T follicular helper cell (primary cell): Measurements from ENCODE around the gene YIPF7.

ENCODE experiments used
- DNase-seq: peaks from one replicate; pipeline ENCODE4 v3.0.0-alpha.2; 2020; ENCODE audit warnings: low read depth
- total RNA-seq, 2 experiments: gene quantifications; one replicate each; lab custom pipeline; 2026; lab: John Stamatoyannopoulos, UW

The YIPF7 gene
- 0.04 to 0.12 reads per million in 2 experiments for total RNA-seq

- DNase-seq, result no peak
Measured at GRCh38 chr4:44651425-44651824, at the start of gene YIPF7. Gene YIPF7 (minus strand): TSS chr4:44651625. CDS start chr4:44650100, 1,525 bp downstream.

GRCh38 chr4:44701037-44701436 lies 49.6 kb upstream of the YIPF7 start:
- DNase-seq, result no peak

GRCh38 chr4:44700427-44700826 lies 49.0 kb upstream of the YIPF7 start:
- no peak for DNase-seq

- no peak for DNase-seq
Measured at GRCh38 chr4:44684648-44685047, 33.2 kb upstream of the YIPF7 start.

GRCh38 chr4:44679060-44679459 lies 27.6 kb upstream of the YIPF7 start:
- no peak for DNase-seq

- peak; percentile 84 for DNase-seq
Measured at GRCh38 chr4:44678094-44679041, 26.9 kb upstream of the YIPF7 start, which contains the start of gene GUF1. Gene GUF1 (plus strand): TSS chr4:44678420. CDS start chr4:44678623, 203 bp downstream.

GRCh38 chr4:44675366-44675765 lies 23.9 kb upstream of the YIPF7 start:
- DNase-seq, result no peak

GRCh38 chr4:44674471-44674870 lies 23.0 kb upstream of the YIPF7 start:
- no peak for DNase-seq

GRCh38 chr4:44671636-44672035 lies 20.2 kb upstream of the YIPF7 start:
- no peak for DNase-seq

- DNase-seq, result no peak
Measured at GRCh38 chr4:44670506-44671199, 19.2 kb upstream of the YIPF7 start.

- no peak for DNase-seq
Measured at GRCh38 chr4:44668526-44668925, 17.1 kb upstream of the YIPF7 start.

GRCh38 chr4:44663539-44664263 lies 12.3 kb upstream of the YIPF7 start:
- DNase-seq, result no peak

GRCh38 chr4:44662623-44663005 lies 11.2 kb upstream of the YIPF7 start:
- no peak for DNase-seq

GRCh38 chr4:44661940-44662622 lies 10.7 kb upstream of the YIPF7 start:
- no peak for DNase-seq

- no peak for DNase-seq
Measured at GRCh38 chr4:44660396-44660795, 9.0 kb upstream of the YIPF7 start.

- no peak for DNase-seq
Measured at GRCh38 chr4:44652002-44652401, 577 bp upstream of the YIPF7 start.

GRCh38 chr4:44646151-44646550 lies 5.3 kb downstream of the YIPF7 start:
- no peak for DNase-seq

- DNase-seq, result no peak
Measured at GRCh38 chr4:44638091-44638490, 13.3 kb downstream of the YIPF7 start.

- DNase-seq, result no peak
Measured at GRCh38 chr4:44632733-44633132, 18.7 kb downstream of the YIPF7 start.

GRCh38 chr4:44632089-44632488 lies 19.3 kb downstream of the YIPF7 start:
- no peak for DNase-seq

- peak; percentile 5 for DNase-seq
Measured at GRCh38 chr4:44629280-44629866, 22.1 kb downstream of the YIPF7 start.
